ENCODE results near the gene ZDHHC13.

DNA sequence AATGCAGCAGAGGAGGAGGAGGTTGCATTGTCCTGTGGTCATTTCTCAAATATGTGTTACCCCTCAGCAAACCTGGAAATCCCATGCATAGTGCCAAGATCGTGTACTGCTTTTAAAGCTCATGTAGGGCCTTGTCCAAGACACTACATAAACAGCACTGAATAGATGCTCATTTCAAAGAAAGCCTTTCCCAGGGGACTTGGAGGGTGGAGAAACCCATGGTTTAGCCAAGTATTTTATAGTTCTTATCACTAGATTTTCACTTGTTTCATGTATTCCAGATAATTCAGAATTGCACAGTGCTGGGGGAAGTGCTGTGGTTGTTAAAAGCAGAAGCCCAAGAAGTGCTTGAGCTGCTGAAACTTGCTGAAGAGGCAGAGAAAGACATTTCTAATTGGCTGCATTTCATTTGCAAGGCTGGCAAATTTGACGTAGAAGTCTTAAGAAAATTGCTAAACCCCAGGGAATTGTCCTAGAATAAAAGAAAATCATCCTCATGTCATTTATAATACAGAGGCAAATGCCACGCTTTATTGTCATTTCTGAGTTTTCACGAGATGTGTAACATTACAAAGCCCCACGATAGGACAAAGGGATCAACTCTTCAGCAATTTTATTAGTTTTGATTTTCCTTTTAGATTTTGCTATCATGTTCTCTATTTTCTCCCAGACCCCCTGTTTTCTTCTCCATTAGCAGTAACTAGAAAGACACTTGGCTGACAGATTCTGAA, 64.7 kb downstream of the ZDHHC13 start:
- TF ChIP-seq POLR2AphosphoS5 (IDR thresholded peaks at IDR 0.05; ENCODE audit: low read depth) (no peak), GABPA (IDR thresholded peaks at IDR 0.05; ENCODE audit: low read depth) (no peak), SPI1 (IDR thresholded peaks at IDR 0.05; ENCODE audit: borderline replicate concordance, low read depth) (peak; percentile 51; the same call in 1 of the 2 replicates)
- TF ChIP-seq, protein P1, sequence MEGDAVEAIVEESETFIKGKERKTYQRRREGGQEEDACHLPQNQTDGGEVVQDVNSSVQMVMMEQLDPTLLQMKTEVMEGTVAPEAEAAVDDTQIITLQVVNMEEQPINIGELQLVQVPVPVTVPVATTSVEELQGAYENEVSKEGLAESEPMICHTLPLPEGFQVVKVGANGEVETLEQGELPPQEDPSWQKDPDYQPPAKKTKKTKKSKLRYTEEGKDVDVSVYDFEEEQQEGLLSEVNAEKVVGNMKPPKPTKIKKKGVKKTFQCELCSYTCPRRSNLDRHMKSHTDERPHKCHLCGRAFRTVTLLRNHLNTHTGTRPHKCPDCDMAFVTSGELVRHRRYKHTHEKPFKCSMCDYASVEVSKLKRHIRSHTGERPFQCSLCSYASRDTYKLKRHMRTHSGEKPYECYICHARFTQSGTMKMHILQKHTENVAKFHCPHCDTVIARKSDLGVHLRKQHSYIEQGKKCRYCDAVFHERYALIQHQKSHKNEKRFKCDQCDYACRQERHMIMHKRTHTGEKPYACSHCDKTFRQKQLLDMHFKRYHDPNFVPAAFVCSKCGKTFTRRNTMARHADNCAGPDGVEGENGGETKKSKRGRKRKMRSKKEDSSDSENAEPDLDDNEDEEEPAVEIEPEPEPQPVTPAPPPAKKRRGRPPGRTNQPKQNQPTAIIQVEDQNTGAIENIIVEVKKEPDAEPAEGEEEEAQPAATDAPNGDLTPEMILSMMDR (IDR thresholded peaks at IDR 0.05; ENCODE audit: insufficient read depth, low read length) = no peak
- TF ChIP-seq, protein P2, sequence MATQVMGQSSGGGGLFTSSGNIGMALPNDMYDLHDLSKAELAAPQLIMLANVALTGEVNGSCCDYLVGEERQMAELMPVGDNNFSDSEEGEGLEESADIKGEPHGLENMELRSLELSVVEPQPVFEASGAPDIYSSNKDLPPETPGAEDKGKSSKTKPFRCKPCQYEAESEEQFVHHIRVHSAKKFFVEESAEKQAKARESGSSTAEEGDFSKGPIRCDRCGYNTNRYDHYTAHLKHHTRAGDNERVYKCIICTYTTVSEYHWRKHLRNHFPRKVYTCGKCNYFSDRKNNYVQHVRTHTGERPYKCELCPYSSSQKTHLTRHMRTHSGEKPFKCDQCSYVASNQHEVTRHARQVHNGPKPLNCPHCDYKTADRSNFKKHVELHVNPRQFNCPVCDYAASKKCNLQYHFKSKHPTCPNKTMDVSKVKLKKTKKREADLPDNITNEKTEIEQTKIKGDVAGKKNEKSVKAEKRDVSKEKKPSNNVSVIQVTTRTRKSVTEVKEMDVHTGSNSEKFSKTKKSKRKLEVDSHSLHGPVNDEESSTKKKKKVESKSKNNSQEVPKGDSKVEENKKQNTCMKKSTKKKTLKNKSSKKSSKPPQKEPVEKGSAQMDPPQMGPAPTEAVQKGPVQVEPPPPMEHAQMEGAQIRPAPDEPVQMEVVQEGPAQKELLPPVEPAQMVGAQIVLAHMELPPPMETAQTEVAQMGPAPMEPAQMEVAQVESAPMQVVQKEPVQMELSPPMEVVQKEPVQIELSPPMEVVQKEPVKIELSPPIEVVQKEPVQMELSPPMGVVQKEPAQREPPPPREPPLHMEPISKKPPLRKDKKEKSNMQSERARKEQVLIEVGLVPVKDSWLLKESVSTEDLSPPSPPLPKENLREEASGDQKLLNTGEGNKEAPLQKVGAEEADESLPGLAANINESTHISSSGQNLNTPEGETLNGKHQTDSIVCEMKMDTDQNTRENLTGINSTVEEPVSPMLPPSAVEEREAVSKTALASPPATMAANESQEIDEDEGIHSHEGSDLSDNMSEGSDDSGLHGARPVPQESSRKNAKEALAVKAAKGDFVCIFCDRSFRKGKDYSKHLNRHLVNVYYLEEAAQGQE (IDR thresholded peaks at IDR 0.05; ENCODE audit: insufficient replicate concordance, low read depth) = no peak
